AG10803 (cell line): Measurements from ENCODE around the gene PPP1R37.

Experiments
- DNase-seq: peaks from one replicate; pipeline ENCODE4 v3.0.0; 2010; ENCODE audit warnings: low read depth
- H3K4me3 ChIP-seq: 2 replicates; pipeline ENCODE4 v1.5.1; 2011; ENCODE audit warnings: mild to moderate bottlenecking, low read length, control low read depth
- CTCF ChIP-seq: conservative IDR thresholded peaks from 2 replicates; pipeline ENCODE4 v1.5.1; 2011; ENCODE audit warnings: mild to moderate bottlenecking, low read length, control low read depth, inconsistent platforms

The PPP1R37 gene

GRCh38 chr19:45125975-45126493 is 33.1 kb downstream of the PPP1R37 start:
- H3K4me3 ChIP-seq: no peak overlapping the region
- peak; percentile 39 for DNase-seq
- peak; percentile 79 for TF ChIP-seq CTCF

- no peak overlapping the region for H3K4me3 ChIP-seq
- TF ChIP-seq CTCF: no peak
- DNase-seq: no peak
Measured at GRCh38 chr19:45126654-45127053, 33.7 kb downstream of the PPP1R37 start.

- no peak for TF ChIP-seq CTCF
- H3K4me3 ChIP-seq: no peak overlapping the region
Measured at GRCh38 chr19:45128146-45128545, 35.2 kb downstream of the PPP1R37 start.

GRCh38 chr19:45128806-45129205 is 35.8 kb downstream of the PPP1R37 start:
- no peak overlapping the region for H3K4me3 ChIP-seq
- TF ChIP-seq CTCF: no peak
- no peak for DNase-seq

More at GRCh38 chr19:45128146-45128545, 35.2 kb downstream of the PPP1R37 start:
- no peak for DNase-seq

GRCh38 chr19:45130236-45130635 is 37.3 kb downstream of the PPP1R37 start:
- H3K4me3 ChIP-seq: no peak overlapping the region
- TF ChIP-seq CTCF: no peak
- DNase-seq: no peak

GRCh38 chr19:45130888-45131615 is 38.1 kb downstream of the PPP1R37 start:
- DNase-seq: no peak
- TF ChIP-seq CTCF: peak; percentile 22; the same call in 1 of the 2 replicates
- H3K4me3 ChIP-seq: no peak overlapping the region

- H3K4me3 ChIP-seq: no peak overlapping the region
- DNase-seq: no peak
- no peak for TF ChIP-seq CTCF
Measured at GRCh38 chr19:45133661-45134060, 40.7 kb downstream of the PPP1R37 start.
